ENCODE results near the gene FAM53B. TPM values are rescaled to one million over a fixed set of nuclear protein-coding genes. Genes with fewer than 3 reads are reported as not detected.

The FAM53B gene
- polyA plus RNA-seq, 1 donor from 2014 or later: 48.9 TPM

- H3K9me3 Mint-ChIP-seq: peaks cover 0 to 2% (median 0%) of the 10 kb centered on the region in 3 donors
- H3K36me3 Mint-ChIP-seq: peaks cover 7% of the 10 kb centered on the region
- peak overlapping the region; percentile 94 to 98 (median 97) for H3K27ac Mint-ChIP-seq
- peaks cover 50 to 71% (median 59%) of the 10 kb centered on the region in 3 donors for H3K4me1 Mint-ChIP-seq
- H3K27me3 Mint-ChIP-seq: peaks cover 3% of the 10 kb centered on the region
- H3K4me3 Mint-ChIP-seq: peak overlapping the region in 3 of 4 donors; percentile 74 to 86 (median 76)
Measured at GRCh38 chr10:124639206-124639605, 105.0 kb downstream of the FAM53B start.

- Mint-ChIP-seq H3K36me3 (peaks cover 7% of the 10 kb centered on the region), H3K4me1 (peaks cover 56 to 69% (median 67%) of the 10 kb centered on the region in 3 donors), H3K9me3 (peaks cover 0 to 2% (median 0%) of the 10 kb centered on the region in 3 donors), H3K27me3 (peaks cover 3% of the 10 kb centered on the region), H3K4me3 (peak overlapping the region in 3 of 4 donors; percentile 37 to 81 (median 53)), H3K27ac (peak overlapping the region; percentile 94 to 97 (median 95))
Measured at GRCh38 chr10:124637746-124638145, 106.4 kb downstream of the FAM53B start.

- H3K36me3 Mint-ChIP-seq: peaks cover 7% of the 10 kb centered on the region
- peaks cover 0 to 2% (median 0%) of the 10 kb centered on the region in 3 donors for H3K9me3 Mint-ChIP-seq
- peaks cover 55 to 67% (median 65%) of the 10 kb centered on the region in 3 donors for H3K4me1 Mint-ChIP-seq
- H3K27ac Mint-ChIP-seq: peak overlapping the region; percentile 94 to 97 (median 95)
- H3K27me3 Mint-ChIP-seq: peaks cover 3% of the 10 kb centered on the region
- H3K4me3 Mint-ChIP-seq: peak overlapping the region; percentile 53 to 91 (median 75)
Measured at GRCh38 chr10:124637091-124637700, 107.0 kb downstream of the FAM53B start.

GRCh38 chr10:124636271-124636995 is 107.7 kb downstream of the FAM53B start:
- peaks cover 7% of the 10 kb centered on the region for H3K36me3 Mint-ChIP-seq
- peak overlapping the region; percentile 69 to 91 (median 84) for H3K4me3 Mint-ChIP-seq
- H3K27me3 Mint-ChIP-seq: peaks cover 3% of the 10 kb centered on the region
- peak overlapping the region; percentile 94 to 97 (median 95) for H3K27ac Mint-ChIP-seq
- peaks cover 49 to 60% (median 59%) of the 10 kb centered on the region in 3 donors for H3K4me1 Mint-ChIP-seq
- H3K9me3 Mint-ChIP-seq: peaks cover 0 to 2% (median 0%) of the 10 kb centered on the region in 3 donors

GRCh38 chr10:124632566-124632965 is 111.6 kb downstream of the FAM53B start:
- peak overlapping the region in 2 of 4 donors; percentile 45 to 72 for H3K4me3 Mint-ChIP-seq
- peaks cover 7% of the 10 kb centered on the region for H3K36me3 Mint-ChIP-seq
- no peaks in the 10 kb centered on the region for H3K27me3 Mint-ChIP-seq
- H3K4me1 Mint-ChIP-seq: peaks cover 48 to 54% (median 52%) of the 10 kb centered on the region in 3 donors
- H3K27ac Mint-ChIP-seq: peak overlapping the region; percentile 10 to 98 (median 94)
- peaks cover 0 to 2% (median 0%) of the 10 kb centered on the region in 3 donors for H3K9me3 Mint-ChIP-seq

- Mint-ChIP-seq H3K27me3 (no peaks in the 10 kb centered on the region), H3K9me3 (peaks cover 0 to 2% (median 0%) of the 10 kb centered on the region in 3 donors), H3K4me3 (peak overlapping the region in 2 of 4 donors; percentile 45 to 72), H3K27ac (peak overlapping the region; percentile 87 to 98 (median 94)), H3K4me1 (peaks cover 44 to 54% (median 52%) of the 10 kb centered on the region in 3 donors), H3K36me3 (peaks cover 7% of the 10 kb centered on the region)
Measured at GRCh38 chr10:124632064-124632531, 112.1 kb downstream of the FAM53B start.

- Mint-ChIP-seq H3K4me1 (peaks cover 43 to 52% (median 46%) of the 10 kb centered on the region in 3 donors), H3K9me3 (peaks cover 0 to 2% (median 0%) of the 10 kb centered on the region in 3 donors), H3K4me3 (no peak overlapping the region), H3K36me3 (peaks cover 4% of the 10 kb centered on the region), H3K27me3 (no peaks in the 10 kb centered on the region), H3K27ac (peak overlapping the region; percentile 83 to 98 (median 97))
Measured at GRCh38 chr10:124630551-124630950, 113.6 kb downstream of the FAM53B start.

GRCh38 chr10:124629842-124630241 is 114.3 kb downstream of the FAM53B start:
- Mint-ChIP-seq H3K9me3 (peaks cover 0 to 2% (median 0%) of the 10 kb centered on the region in 3 donors), H3K27me3 (no peaks in the 10 kb centered on the region), H3K4me3 (peak overlapping the region in 3 of 4 donors; percentile 3 to 85 (median 78)), H3K27ac (peak overlapping the region; percentile 94 to 98 (median 97)), H3K36me3 (peaks cover 4% of the 10 kb centered on the region), H3K4me1 (peaks cover 46 to 57% (median 50%) of the 10 kb centered on the region in 3 donors)

- Mint-ChIP-seq H3K27me3 (no peaks in the 10 kb centered on the region), H3K4me1 (peaks cover 46 to 56% (median 51%) of the 10 kb centered on the region in 3 donors), H3K4me3 (peak overlapping the region in 3 of 4 donors; percentile 78 to 89 (median 85)), H3K9me3 (no peaks in the 10 kb centered on the region), H3K27ac (peak overlapping the region; percentile 94 to 98 (median 97)), H3K36me3 (peaks cover under 1% of the 10 kb centered on the region)
Measured at GRCh38 chr10:124629415-124629814, 114.8 kb downstream of the FAM53B start.

GRCh38 chr10:124628676-124629021 is 115.5 kb downstream of the FAM53B start:
- peaks cover 2% of the 10 kb centered on the region for H3K36me3 Mint-ChIP-seq
- H3K27ac Mint-ChIP-seq: peak overlapping the region; percentile 94 to 98 (median 97)
- peaks cover 46 to 58% (median 50%) of the 10 kb centered on the region in 3 donors for H3K4me1 Mint-ChIP-seq
- H3K4me3 Mint-ChIP-seq: peak overlapping the region in 3 of 4 donors; percentile 78 to 89 (median 85)
- H3K27me3 Mint-ChIP-seq: no peaks in the 10 kb centered on the region
- no peaks in the 10 kb centered on the region for H3K9me3 Mint-ChIP-seq

GRCh38 chr10:124627866-124628675 is 116.1 kb downstream of the FAM53B start:
- peaks cover 44 to 54% (median 46%) of the 10 kb centered on the region in 3 donors for H3K4me1 Mint-ChIP-seq
- peaks cover 2% of the 10 kb centered on the region for H3K36me3 Mint-ChIP-seq

GRCh38 chr10:124626759-124627380 is 117.3 kb downstream of the FAM53B start:
- H3K4me3 Mint-ChIP-seq: peak overlapping the region; percentile 25 to 89 (median 82)
- peaks cover 45 to 55% (median 51%) of the 10 kb centered on the region in 3 donors for H3K4me1 Mint-ChIP-seq
- peak overlapping the region; percentile 94 to 98 (median 97) for H3K27ac Mint-ChIP-seq
- H3K27me3 Mint-ChIP-seq: no peaks in the 10 kb centered on the region
- peaks cover 2% of the 10 kb centered on the region for H3K36me3 Mint-ChIP-seq
- no peaks in the 10 kb centered on the region for H3K9me3 Mint-ChIP-seq

More at GRCh38 chr10:124627866-124628675, 116.1 kb downstream of the FAM53B start:
- H3K9me3 Mint-ChIP-seq: no peaks in the 10 kb centered on the region
- peak overlapping the region; percentile 94 to 98 (median 97) for H3K27ac Mint-ChIP-seq
- peak overlapping the region; percentile 38 to 85 (median 80) for H3K4me3 Mint-ChIP-seq
- no peaks in the 10 kb centered on the region for H3K27me3 Mint-ChIP-seq

GRCh38 chr10:124625831-124626238 is 118.3 kb downstream of the FAM53B start:
- Mint-ChIP-seq H3K36me3 (peaks cover 2% of the 10 kb centered on the region), H3K4me3 (peak overlapping the region in 2 of 4 donors; percentile 60 to 78), H3K4me1 (peaks cover 51 to 62% (median 56%) of the 10 kb centered on the region in 3 donors), H3K9me3 (no peaks in the 10 kb centered on the region), H3K27me3 (no peaks in the 10 kb centered on the region), H3K27ac (peak overlapping the region; percentile 71 to 97 (median 94))

GRCh38 chr10:124624895-124625294 is 119.3 kb downstream of the FAM53B start:
- Mint-ChIP-seq H3K36me3 (peaks cover 2% of the 10 kb centered on the region), H3K4me3 (peak overlapping the region; percentile 46 to 80 (median 64)), H3K4me1 (peaks cover 54 to 66% (median 60%) of the 10 kb centered on the region in 3 donors), H3K9me3 (no peaks in the 10 kb centered on the region), H3K27me3 (no peaks in the 10 kb centered on the region), H3K27ac (peak overlapping the region; percentile 59 to 97 (median 95))
